GM23338 (cell line): ENCODE results near the gene CD1C. TPM values are rescaled to one million over a fixed set of nuclear protein-coding genes. Genes with fewer than 3 reads are reported as not detected.

Source experiments
- ATAC-seq: fragments of 200-7000 bp; cut with Tn5 transposase; 3 replicates; pipeline ENCODE4 v1.9.1; 2020
- DNase-seq: peaks from one replicate; pipeline ENCODE4 v3.0.0-alpha.2; 2015; ENCODE audit warnings: low spot score
- H2AFZ ChIP-seq: fragments of 200-600 bp; sonication (generic); 2 replicates; pipeline ENCODE4 v1.8.0; 2016; ENCODE audit warnings: antibody characterized with exemption, mild to moderate bottlenecking, moderate library complexity
- H3F3A ChIP-seq: fragments of 200-600 bp; sonication (generic); replicated peaks from 2 replicates; pipeline ENCODE4 v1.8.0; 2017; ENCODE audit warnings: antibody characterized with exemption, mixed run types, low read depth
- H3K27ac ChIP-seq: fragments of 200-600 bp; sonication (generic); 2 replicates; pipeline ENCODE4 v1.6.1; 2016; ENCODE audit warnings: low read depth
- H3K27me3 ChIP-seq: fragments of 200-600 bp; sonication (generic); 2 replicates; pipeline ENCODE4 v1.8.0; 2016; ENCODE audit warnings: mild to moderate bottlenecking, mixed run types, moderate library complexity; ENCODE audit not compliant: insufficient read depth
- H3K36me3 ChIP-seq: fragments of 200-600 bp; sonication (generic); 2 replicates; pipeline ENCODE4 v1.8.0; 2016; ENCODE audit warnings: mild to moderate bottlenecking; ENCODE audit not compliant: insufficient read depth
- H3K4me1 ChIP-seq: fragments of 200-600 bp; sonication (generic); 2 replicates; pipeline ENCODE4 v1.8.0; 2016; ENCODE audit warnings: mild to moderate bottlenecking, moderate library complexity; ENCODE audit not compliant: insufficient read depth
- H3K4me2 ChIP-seq: fragments of 200-600 bp; sonication (generic); 2 replicates; pipeline ENCODE4 v1.7.1; 2017; ENCODE audit warnings: mixed run types
- H3K4me3 ChIP-seq: fragments of 200-600 bp; sonication (generic); 2 replicates; pipeline ENCODE4 v1.6.1; 2016; ENCODE audit warnings: mixed run types
- H3K79me2 ChIP-seq: fragments of 200-600 bp; sonication (generic); replicated peaks from 2 replicates; pipeline ENCODE4 v1.8.0; 2017; ENCODE audit warnings: mild to moderate bottlenecking; ENCODE audit not compliant: insufficient read depth
- H3K9me2 ChIP-seq: fragments of 200-600 bp; sonication (generic); 2 replicates; pipeline ENCODE4 v1.8.0; 2017; ENCODE audit not compliant: insufficient read depth
- H4K20me1 ChIP-seq: fragments of 200-600 bp; sonication (generic); replicated peaks from 2 replicates; pipeline ENCODE4 v1.8.0; 2017; ENCODE audit warnings: mild to moderate bottlenecking; ENCODE audit not compliant: insufficient read depth
- H3K27ac Mint-ChIP-seq: 2 replicates; pipeline ENCODE4 v1.8.0; 2020; ENCODE audit warnings: inconsistent platforms, mild to moderate bottlenecking, moderate library complexity, mixed read lengths
- H3K27me3 Mint-ChIP-seq: 3 replicates; pipeline ENCODE4 v1.8.0; 2022; ENCODE audit warnings: low read depth, mild to moderate bottlenecking, moderate library complexity, mixed read lengths, inconsistent platforms; ENCODE audit not compliant: insufficient read depth, poor library complexity
- H3K36me3 Mint-ChIP-seq: 3 replicates; pipeline ENCODE4 v1.8.0; 2021; ENCODE audit warnings: low read depth, mild to moderate bottlenecking, inconsistent platforms, moderate library complexity, mixed read lengths
- H3K4me1 Mint-ChIP-seq: 3 replicates; pipeline ENCODE4 v1.8.0; 2020; ENCODE audit warnings: mild to moderate bottlenecking, inconsistent platforms, mixed read lengths
- H3K4me3 Mint-ChIP-seq: 3 replicates; pipeline ENCODE4 v1.8.0; 2021; ENCODE audit warnings: moderate library complexity, mild to moderate bottlenecking, inconsistent platforms, mixed read lengths
- H3K9me3 Mint-ChIP-seq: 3 replicates; pipeline ENCODE4 v1.8.0; 2020; ENCODE audit warnings: moderate library complexity, mild to moderate bottlenecking, inconsistent platforms, mixed read lengths
- CREB1 ChIP-seq: fragments of 250-450 bp; sonication (Bioruptor Pico); IDR thresholded peaks from 2 replicates; pipeline ENCODE4 v1.5.0; 2020; ENCODE audit warnings: low read depth, mild to moderate bottlenecking, moderate library complexity
- EZH2 ChIP-seq: fragments of 200-600 bp; sonication (generic); IDR thresholded peaks from one replicate; pipeline ENCODE4 v1.8.0; 2017; ENCODE audit warnings: antibody characterized with exemption, mild to moderate bottlenecking, low read depth; ENCODE audit not compliant: unreplicated experiment
- EZH2phosphoT487 ChIP-seq: fragments of 200-600 bp; sonication (generic); IDR thresholded peaks from one replicate; pipeline ENCODE4 v1.8.1; 2018; ENCODE audit warnings: antibody characterized with exemption; ENCODE audit not compliant: unreplicated experiment
- JUNB ChIP-seq: IDR thresholded peaks from one replicate; pipeline ENCODE4 v1.6.1; 2016; ENCODE audit warnings: antibody characterized with exemption; ENCODE audit not compliant: unreplicated experiment
- NANOG ChIP-seq: IDR thresholded peaks from 2 replicates; pipeline ENCODE4 v1.6.1; 2016; ENCODE audit warnings: antibody characterized with exemption, borderline replicate concordance
- POLR2AphosphoS5 ChIP-seq: IDR thresholded peaks from 2 replicates; pipeline ENCODE4 v1.6.1; 2016; ENCODE audit warnings: antibody characterized with exemption, low read depth
- STAT1 ChIP-seq: IDR thresholded peaks from one replicate; pipeline ENCODE4 v1.6.1; 2016; ENCODE audit warnings: antibody characterized with exemption; ENCODE audit not compliant: unreplicated experiment
- ZNF114 ChIP-seq: fragments of 250-450 bp; sonication (Bioruptor Pico); IDR thresholded peaks from 2 replicates; pipeline ENCODE4 v1.5.0; 2020; ENCODE audit warnings: mild to moderate bottlenecking, moderate library complexity
- ZNF331 ChIP-seq: fragments of 250-450 bp; sonication (Bioruptor Pico); IDR thresholded peaks from 2 replicates; pipeline ENCODE4 v1.5.0; 2020; ENCODE audit warnings: low read depth, mild to moderate bottlenecking, moderate library complexity
- polyA plus RNA-seq: library from polyadenylated mRNA; unstranded; fragments of >200 nt; fragmentation: Nextera tagmentation; extraction: Ambion mirVana; gene quantifications from 2 replicates; pipeline ENCODE4 v1.2.1, GENCODE V29; 2016
- total RNA-seq: library from RNA; depleted of rRNA; stranded (reverse); fragments of >200 nt; shearing (Covaris generic); gene quantifications from 2 replicates; pipeline ENCODE4 v1.2.3, GENCODE V29; 2014
- TF ChIP-seq, protein P1 (sequence below): IDR thresholded peaks from one replicate; pipeline ENCODE4 v1.6.1; 2018; ENCODE audit warnings: antibody characterized with exemption; ENCODE audit not compliant: unreplicated experiment
- TF ChIP-seq, protein P2 (sequence below), 2 experiments: fragments of 200-600 bp in 1 of 2; sonication (generic) in 1 of 2; conservative IDR thresholded peaks; 2 replicates each; pipeline versions ENCODE4 v1.5.1 to v1.6.1; 2016 to 2017; ENCODE audit warnings: antibody characterized with exemption in 2 of 2, low read depth in 2 of 2, mild to moderate bottlenecking in 2 of 2, moderate library complexity in 1 of 2
- TF ChIP-seq, protein P3 (sequence below): IDR thresholded peaks from 2 replicates; pipeline ENCODE4 v1.6.1; 2016; ENCODE audit warnings: antibody characterized with exemption

CD1C gene
- total and polyA plus RNA-seq, 2 experiments from 2014 or later, result not detected

DNA sequence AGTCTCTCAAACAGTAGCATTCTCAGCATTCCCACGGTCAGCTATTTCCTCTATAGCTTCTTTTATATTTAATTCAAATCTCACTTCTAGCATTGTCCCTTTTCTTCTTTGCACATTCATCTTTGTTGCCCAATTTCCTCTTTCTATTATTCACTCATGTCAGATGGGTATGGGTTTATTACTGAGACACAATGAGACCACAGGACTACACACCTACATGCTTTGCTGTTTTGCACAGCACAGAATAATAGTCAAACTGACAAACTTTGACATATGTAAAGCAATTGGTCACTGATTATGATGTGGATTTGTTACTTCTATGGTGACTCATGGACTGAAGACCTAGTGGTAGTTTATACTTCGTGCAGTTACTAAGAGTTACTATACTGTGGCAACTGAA lies 5.8 kb upstream of the CD1C start:
- H4K20me1 ChIP-seq, result no peaks in the 10 kb centered on the region
- H3F3A ChIP-seq, result no peaks in the 10 kb centered on the region
- Mint-ChIP-seq H3K36me3 (peaks cover 21% of the 10 kb centered on the region; the same call in 2 of the 3 replicates), H3K27me3 (no peaks in the 10 kb centered on the region), H3K4me1 (peaks cover 5% of the 10 kb centered on the region; the same call in 2 of the 3 replicates), H3K4me3 (no peak overlapping the region), H3K27ac (no peak overlapping the region), H3K9me3 (peaks cover 26% of the 10 kb centered on the region)
- H3K27me3 ChIP-seq, result no peaks in the 10 kb centered on the region
- no peak overlapping the region for H3K4me3 ChIP-seq
- H3K4me2 ChIP-seq, result no peak overlapping the region
- H3K4me1 ChIP-seq, result peaks cover 5% of the 10 kb centered on the region; the same call in 1 of the 2 replicates
- H3K79me2 ChIP-seq, result no peaks in the 10 kb centered on the region
- 0 out of 2 replicates have a peak, but pooled peaks cover 5% of the 10 kb centered on the region for H3K9me2 ChIP-seq
- no peak for ATAC-seq
- peak; percentile 38 for DNase-seq
- H3K27ac ChIP-seq, result no peak overlapping the region
- no peak for TF ChIP-seq EZH2
- TF ChIP-seq, protein P1, sequence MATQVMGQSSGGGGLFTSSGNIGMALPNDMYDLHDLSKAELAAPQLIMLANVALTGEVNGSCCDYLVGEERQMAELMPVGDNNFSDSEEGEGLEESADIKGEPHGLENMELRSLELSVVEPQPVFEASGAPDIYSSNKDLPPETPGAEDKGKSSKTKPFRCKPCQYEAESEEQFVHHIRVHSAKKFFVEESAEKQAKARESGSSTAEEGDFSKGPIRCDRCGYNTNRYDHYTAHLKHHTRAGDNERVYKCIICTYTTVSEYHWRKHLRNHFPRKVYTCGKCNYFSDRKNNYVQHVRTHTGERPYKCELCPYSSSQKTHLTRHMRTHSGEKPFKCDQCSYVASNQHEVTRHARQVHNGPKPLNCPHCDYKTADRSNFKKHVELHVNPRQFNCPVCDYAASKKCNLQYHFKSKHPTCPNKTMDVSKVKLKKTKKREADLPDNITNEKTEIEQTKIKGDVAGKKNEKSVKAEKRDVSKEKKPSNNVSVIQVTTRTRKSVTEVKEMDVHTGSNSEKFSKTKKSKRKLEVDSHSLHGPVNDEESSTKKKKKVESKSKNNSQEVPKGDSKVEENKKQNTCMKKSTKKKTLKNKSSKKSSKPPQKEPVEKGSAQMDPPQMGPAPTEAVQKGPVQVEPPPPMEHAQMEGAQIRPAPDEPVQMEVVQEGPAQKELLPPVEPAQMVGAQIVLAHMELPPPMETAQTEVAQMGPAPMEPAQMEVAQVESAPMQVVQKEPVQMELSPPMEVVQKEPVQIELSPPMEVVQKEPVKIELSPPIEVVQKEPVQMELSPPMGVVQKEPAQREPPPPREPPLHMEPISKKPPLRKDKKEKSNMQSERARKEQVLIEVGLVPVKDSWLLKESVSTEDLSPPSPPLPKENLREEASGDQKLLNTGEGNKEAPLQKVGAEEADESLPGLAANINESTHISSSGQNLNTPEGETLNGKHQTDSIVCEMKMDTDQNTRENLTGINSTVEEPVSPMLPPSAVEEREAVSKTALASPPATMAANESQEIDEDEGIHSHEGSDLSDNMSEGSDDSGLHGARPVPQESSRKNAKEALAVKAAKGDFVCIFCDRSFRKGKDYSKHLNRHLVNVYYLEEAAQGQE, result no peak
- H2AFZ ChIP-seq, result no peak overlapping the region
- peaks cover 4% of the 10 kb centered on the region; the same call in 1 of the 2 replicates for H3K36me3 ChIP-seq

DNA sequence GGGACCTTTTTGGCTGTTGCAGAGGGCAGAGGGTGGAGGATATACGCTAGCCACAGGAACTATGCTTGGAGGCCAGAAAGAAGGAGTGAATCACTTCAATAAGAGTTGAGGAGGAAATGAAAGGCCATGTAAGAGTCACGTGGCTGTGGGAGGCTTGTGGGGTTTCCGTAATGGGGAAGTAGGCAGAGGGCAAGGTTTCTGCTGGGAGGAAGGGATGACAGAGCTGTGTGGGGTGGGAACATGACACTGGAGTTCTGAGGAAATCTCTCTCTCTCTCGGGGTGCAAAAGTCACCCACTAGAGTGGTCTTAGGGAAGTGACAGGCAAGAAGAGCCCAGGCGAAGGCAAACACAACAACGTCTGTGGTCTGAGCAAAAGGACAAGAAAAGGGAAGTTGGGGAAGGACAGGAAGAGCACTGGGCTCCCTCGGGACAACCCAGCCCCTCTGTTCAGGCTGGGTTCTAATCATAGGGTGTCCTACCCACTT lies 3.9 kb upstream of the CD1C start:
- Histone ChIP-seq H3K36me3 (no peaks in the 10 kb centered on the region), H3F3A (no peaks in the 10 kb centered on the region), H3K27me3 (no peaks in the 10 kb centered on the region), H3K4me1 (peaks cover 5% of the 10 kb centered on the region; the same call in 1 of the 2 replicates), H3K27ac (no peak overlapping the region), H3K4me3 (no peak overlapping the region), H3K4me2 (no peak overlapping the region), H3K79me2 (no peaks in the 10 kb centered on the region), H2AFZ (peak overlapping the region; percentile 79), H3K9me2 (peaks cover 8% of the 10 kb centered on the region; the same call in 1 of the 2 replicates), H4K20me1 (no peaks in the 10 kb centered on the region)
- peaks cover 14% of the 10 kb centered on the region; the same call in 2 of the 3 replicates for H3K36me3 Mint-ChIP-seq
- ATAC-seq (no peak), DNase-seq (no peak)
- H3K27ac Mint-ChIP-seq, result no peak overlapping the region; the same call in 1 of the 2 replicates
- H3K9me3 Mint-ChIP-seq, result peaks cover 17% of the 10 kb centered on the region
- H3K4me1 Mint-ChIP-seq, result peaks cover 5% of the 10 kb centered on the region; the same call in 2 of the 3 replicates
- H3K27me3 Mint-ChIP-seq, result no peaks in the 10 kb centered on the region
- no peak overlapping the region for H3K4me3 Mint-ChIP-seq
- TF ChIP-seq ZNF114 (CRISPR knock-in tag), result no peak
- TF ChIP-seq JUNB, result no peak
- no peak for TF ChIP-seq STAT1
- TF ChIP-seq NANOG, result no peak
- TF ChIP-seq, protein P2, sequence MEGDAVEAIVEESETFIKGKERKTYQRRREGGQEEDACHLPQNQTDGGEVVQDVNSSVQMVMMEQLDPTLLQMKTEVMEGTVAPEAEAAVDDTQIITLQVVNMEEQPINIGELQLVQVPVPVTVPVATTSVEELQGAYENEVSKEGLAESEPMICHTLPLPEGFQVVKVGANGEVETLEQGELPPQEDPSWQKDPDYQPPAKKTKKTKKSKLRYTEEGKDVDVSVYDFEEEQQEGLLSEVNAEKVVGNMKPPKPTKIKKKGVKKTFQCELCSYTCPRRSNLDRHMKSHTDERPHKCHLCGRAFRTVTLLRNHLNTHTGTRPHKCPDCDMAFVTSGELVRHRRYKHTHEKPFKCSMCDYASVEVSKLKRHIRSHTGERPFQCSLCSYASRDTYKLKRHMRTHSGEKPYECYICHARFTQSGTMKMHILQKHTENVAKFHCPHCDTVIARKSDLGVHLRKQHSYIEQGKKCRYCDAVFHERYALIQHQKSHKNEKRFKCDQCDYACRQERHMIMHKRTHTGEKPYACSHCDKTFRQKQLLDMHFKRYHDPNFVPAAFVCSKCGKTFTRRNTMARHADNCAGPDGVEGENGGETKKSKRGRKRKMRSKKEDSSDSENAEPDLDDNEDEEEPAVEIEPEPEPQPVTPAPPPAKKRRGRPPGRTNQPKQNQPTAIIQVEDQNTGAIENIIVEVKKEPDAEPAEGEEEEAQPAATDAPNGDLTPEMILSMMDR (conservative IDR thresholded peaks at IDR 0.05; ENCODE audit: low read depth in 2 of 2), result no peak
- TF ChIP-seq EZH2phosphoT487, result no peak
- TF ChIP-seq POLR2AphosphoS5, result no peak
- no peak for TF ChIP-seq ZNF331 (CRISPR knock-in tag)
- no peak for TF ChIP-seq CREB1 (CRISPR knock-in tag)
- TF ChIP-seq, protein P1, result no peak
- TF ChIP-seq, protein P3, sequence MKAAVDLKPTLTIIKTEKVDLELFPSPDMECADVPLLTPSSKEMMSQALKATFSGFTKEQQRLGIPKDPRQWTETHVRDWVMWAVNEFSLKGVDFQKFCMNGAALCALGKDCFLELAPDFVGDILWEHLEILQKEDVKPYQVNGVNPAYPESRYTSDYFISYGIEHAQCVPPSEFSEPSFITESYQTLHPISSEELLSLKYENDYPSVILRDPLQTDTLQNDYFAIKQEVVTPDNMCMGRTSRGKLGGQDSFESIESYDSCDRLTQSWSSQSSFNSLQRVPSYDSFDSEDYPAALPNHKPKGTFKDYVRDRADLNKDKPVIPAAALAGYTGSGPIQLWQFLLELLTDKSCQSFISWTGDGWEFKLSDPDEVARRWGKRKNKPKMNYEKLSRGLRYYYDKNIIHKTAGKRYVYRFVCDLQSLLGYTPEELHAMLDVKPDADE, result no peak
- TF ChIP-seq EZH2, result no peak
